ENCODE measurements around the gene CYB5R3. TPM values are rescaled to one million over a fixed set of nuclear protein-coding genes. Genes with fewer than 3 reads are reported as not detected.

Gene CYB5R3
- polyA plus RNA-seq, 2 of the 4 experiments (the other 2 are of a cell fraction), result 30.8 to 51.8 TPM

GRCh38 chr22:42661985-42662831, 13.0 kb upstream of the CYB5R3 start:
- Histone ChIP-seq H3K27ac (peak overlapping the region; percentile 89 to 90), H3K4me1 (no peaks in the 10 kb centered on the region), H3K4me2 (peak overlapping the region; percentile 99), H3K9me3 (no peaks in the 10 kb centered on the region), H3K4me3 (peak overlapping the region; percentile 71)
- CTCF ChIA-PET, result interaction anchor here (0.9 to 2.5 kb wide), 5 partner anchors 17 to 205 kb away, joined by 3 to 15 read pairs (median 4); no protein-coding TSS in a partner anchor
- POLR2A ChIA-PET, result interaction anchor here (0.6 kb wide), 1 partner anchor 92 kb away, joined by 3 read pairs; no protein-coding TSS in a partner anchor
- DNase-seq (ENCODE audit: low read depth in 1 of 2, low spot score in 1 of 2) (peak; percentile 68 to 78), FAIRE-seq (no peak), ATAC-seq (peak; percentile 95)
- WGBS (ENCODE audit: missing lambda C conversion rate), result 1% methylated on average over 8 of the region's 68 CpGs
- TF ChIP-seq PBX3 (IDR thresholded peaks at IDR 0.05), result no peak
- no peak for TF ChIP-seq HDAC2 (IDR thresholded peaks at IDR 0.05)
- TF ChIP-seq RAD21 (conservative IDR thresholded peaks at IDR 0.05 in 1 of 2, IDR thresholded peaks at IDR 0.05 in 1 of 2), result peak; percentile 66 to 89
- peak; percentile 73 for TF ChIP-seq CTCF (IDR thresholded peaks at IDR 0.05)
- TF ChIP-seq SMC3 (IDR thresholded peaks at IDR 0.05), result peak; percentile 77
- no peak for TF ChIP-seq JUNB (IDR thresholded peaks at IDR 0.05)
- no peak for TF ChIP-seq CEBPB (IDR thresholded peaks at IDR 0.05)
- no peak for TF ChIP-seq NPAS2 (CRISPR knock-in tag; IDR thresholded peaks at IDR 0.05; ENCODE audit: borderline replicate concordance)
- no peak for TF ChIP-seq ZNF302 (CRISPR knock-in tag; IDR thresholded peaks at IDR 0.05)
- peak; percentile 18; the same call in 1 of the 2 replicates for TF ChIP-seq MAX (IDR thresholded peaks at IDR 0.05)
- TF ChIP-seq JUN (IDR thresholded peaks at IDR 0.05), result peak in 1 of 2 experiments; percentile 26; a peak in 1 of 5 replicates

GRCh38 chr22:42656578-42656977, 7.4 kb upstream of the CYB5R3 start:
- Histone ChIP-seq H3K4me1 (no peaks in the 10 kb centered on the region; the same call in 2 of the 3 replicates), H3K27ac (no peak overlapping the region), H3K9me3 (no peaks in the 10 kb centered on the region), H3K4me3 (no peak overlapping the region), H3K4me2 (no peak overlapping the region)
- ChIA-PET CTCF (interaction anchor here (1.3 kb wide), 1 partner anchor 211 kb away, joined by 4 read pairs; no protein-coding TSS in a partner anchor), POLR2A (no interaction called here)
- no peak for FAIRE-seq
- WGBS (ENCODE audit: missing lambda C conversion rate), result 90% methylated on average over 8 of the region's 8 CpGs
- no peak for DNase-seq (ENCODE audit: low read depth in 1 of 2, low spot score in 1 of 2)
- no peak for TF ChIP-seq FOSL2 (IDR thresholded peaks at IDR 0.05)
- TF ChIP-seq FOSL2 (CRISPR knock-in tag; IDR thresholded peaks at IDR 0.05), result no peak
- TF ChIP-seq RNF2 (IDR thresholded peaks at IDR 0.05; ENCODE audit: borderline replicate concordance, low read depth), result no peak
- no peak for TF ChIP-seq PBX3 (IDR thresholded peaks at IDR 0.05)
- TF ChIP-seq ZFP36 (IDR thresholded peaks at IDR 0.05; ENCODE audit: borderline replicate concordance, partially characterized antibody), result no peak
- no peak for TF ChIP-seq TP53 (CRISPR knock-in tag; IDR thresholded peaks at IDR 0.05)
- TF ChIP-seq REST (IDR thresholded peaks at IDR 0.05), result no peak
- no peak for TF ChIP-seq TFCP2L1 (CRISPR knock-in tag; IDR thresholded peaks at IDR 0.05)
- TF ChIP-seq ZSCAN20 (CRISPR knock-in tag; IDR thresholded peaks at IDR 0.05), result no peak
- no peak for TF ChIP-seq KDM1A (IDR thresholded peaks at IDR 0.05; ENCODE audit: low read depth)
- no peak for TF ChIP-seq HDAC2 (IDR thresholded peaks at IDR 0.05)
- no peak for TF ChIP-seq MAZ (IDR thresholded peaks at IDR 0.05; ENCODE audit: borderline replicate concordance, low read depth, low read length)
- no peak for TF ChIP-seq ESRRA (IDR thresholded peaks at IDR 0.05; ENCODE audit: borderline replicate concordance, low read length)
- TF ChIP-seq ZC3H11A (IDR thresholded peaks at IDR 0.05), result no peak
- TF ChIP-seq KDM5A (IDR thresholded peaks at IDR 0.05), result no peak
- TF ChIP-seq GATA3 (IDR thresholded peaks at IDR 0.05; ENCODE audit: borderline replicate concordance), result no peak
- no peak for TF ChIP-seq CEBPB (IDR thresholded peaks at IDR 0.05)
- no peak for ATAC-seq
